AG09319 (cell line): ENCODE data around the gene GNG4.
A peak's percentile ranks its signal among the peaks of the same experiment; 100 is the strongest.
"Not testable (repeated sequence)": the region's sequence is repeated elsewhere in the genome, so short reads cannot be mapped to it uniquely, and the experiment has no call there.

Experiments
- DNase-seq: peaks from one replicate; pipeline ENCODE4 v3.0.0-alpha.2; 2010; ENCODE audit warnings: low read depth; ENCODE audit errors: extremely low read depth
- TF ChIP-seq, protein P1 (sequence below): IDR thresholded peaks from 2 replicates; pipeline ENCODE4 v1.5.1; 2011; ENCODE audit warnings: low read depth, mild to moderate bottlenecking, inconsistent platforms, low read length, moderate library complexity

GNG4 gene

DNA sequence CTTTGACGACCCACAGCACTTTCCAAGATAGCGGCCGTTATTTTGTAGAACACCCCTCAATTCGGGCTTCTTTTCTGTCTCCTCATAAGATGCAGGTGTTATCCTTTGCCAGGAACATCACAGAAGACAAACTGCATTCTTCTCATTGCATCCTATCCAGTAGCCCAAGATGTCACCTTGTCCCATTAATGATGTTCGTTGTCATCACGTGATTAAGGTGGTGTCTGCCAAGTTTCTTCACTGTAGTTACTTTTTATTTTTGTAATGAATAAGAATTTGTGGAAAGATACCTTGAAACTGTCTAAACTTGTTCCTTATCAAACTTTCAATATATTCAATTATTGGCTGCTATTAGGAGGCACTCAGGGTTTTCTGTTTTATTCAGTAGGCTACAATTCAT lies 39.4 kb downstream of the GNG4 start:
- TF ChIP-seq, protein P1, sequence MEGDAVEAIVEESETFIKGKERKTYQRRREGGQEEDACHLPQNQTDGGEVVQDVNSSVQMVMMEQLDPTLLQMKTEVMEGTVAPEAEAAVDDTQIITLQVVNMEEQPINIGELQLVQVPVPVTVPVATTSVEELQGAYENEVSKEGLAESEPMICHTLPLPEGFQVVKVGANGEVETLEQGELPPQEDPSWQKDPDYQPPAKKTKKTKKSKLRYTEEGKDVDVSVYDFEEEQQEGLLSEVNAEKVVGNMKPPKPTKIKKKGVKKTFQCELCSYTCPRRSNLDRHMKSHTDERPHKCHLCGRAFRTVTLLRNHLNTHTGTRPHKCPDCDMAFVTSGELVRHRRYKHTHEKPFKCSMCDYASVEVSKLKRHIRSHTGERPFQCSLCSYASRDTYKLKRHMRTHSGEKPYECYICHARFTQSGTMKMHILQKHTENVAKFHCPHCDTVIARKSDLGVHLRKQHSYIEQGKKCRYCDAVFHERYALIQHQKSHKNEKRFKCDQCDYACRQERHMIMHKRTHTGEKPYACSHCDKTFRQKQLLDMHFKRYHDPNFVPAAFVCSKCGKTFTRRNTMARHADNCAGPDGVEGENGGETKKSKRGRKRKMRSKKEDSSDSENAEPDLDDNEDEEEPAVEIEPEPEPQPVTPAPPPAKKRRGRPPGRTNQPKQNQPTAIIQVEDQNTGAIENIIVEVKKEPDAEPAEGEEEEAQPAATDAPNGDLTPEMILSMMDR, result no peak
- DNase-seq, result no peak

DNA sequence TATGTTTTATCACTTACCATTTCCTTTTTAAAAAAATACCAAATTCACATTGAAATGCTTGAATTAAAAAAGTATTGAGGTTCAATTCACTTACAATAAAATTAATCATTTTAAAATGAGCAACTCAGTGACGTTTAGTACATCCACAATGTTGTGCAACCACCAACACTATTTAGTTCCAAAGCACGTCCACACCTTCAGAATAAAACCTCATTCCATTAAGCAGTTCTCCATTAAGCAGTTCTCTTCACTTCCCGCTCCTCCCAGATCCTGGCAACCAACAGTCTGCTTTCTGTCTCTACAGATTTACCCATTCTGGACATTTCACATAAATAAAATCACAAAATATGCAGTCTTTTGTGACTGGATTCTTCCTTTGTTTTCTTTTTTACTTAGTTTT lies 41.3 kb downstream of the GNG4 start:
- DNase-seq, result no peak
- TF ChIP-seq, protein P1, result no peak

DNA sequence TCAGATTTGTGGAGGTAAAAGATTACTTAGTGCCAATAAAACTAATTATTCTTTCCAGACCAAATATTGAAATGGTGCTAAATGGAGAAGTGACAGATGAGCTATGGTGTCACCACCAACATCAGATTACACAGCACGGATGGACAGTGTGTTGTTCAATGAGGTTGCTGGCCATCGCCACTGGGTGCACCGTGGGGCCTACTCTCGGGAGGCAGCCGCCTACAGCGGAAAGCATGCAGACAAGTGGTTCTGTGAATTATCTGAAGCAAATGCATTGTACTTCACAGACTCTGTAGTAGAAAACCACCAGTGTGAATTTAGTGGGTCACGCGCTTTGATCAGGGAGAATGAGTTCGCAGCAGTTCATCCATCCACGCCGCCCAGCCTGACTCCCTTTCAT lies 42.3 kb downstream of the GNG4 start:
- DNase-seq, result no peak
- TF ChIP-seq, protein P1, result no peak

DNA sequence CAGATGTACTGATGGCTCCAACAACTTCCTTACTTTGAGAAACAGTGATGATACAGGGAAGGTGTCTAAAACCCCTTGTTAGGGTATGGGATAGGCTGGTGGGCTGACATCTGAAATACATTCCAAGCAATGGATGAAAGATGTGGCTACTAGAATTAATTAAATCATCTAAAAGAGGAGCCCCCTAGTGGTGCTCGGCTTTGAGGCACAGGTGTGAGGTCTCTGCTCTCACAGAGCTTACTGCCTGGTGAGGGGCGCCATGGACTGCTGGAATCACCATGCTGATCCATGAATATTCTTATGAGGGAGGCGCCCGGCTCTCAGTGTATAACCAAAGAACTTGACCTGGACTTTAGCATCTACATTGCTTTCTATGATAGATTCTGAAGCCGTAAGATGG lies 48.5 kb downstream of the GNG4 start:
- TF ChIP-seq, protein P1, result no peak; the same call in none of the 2 replicates
- no peak for DNase-seq

DNA sequence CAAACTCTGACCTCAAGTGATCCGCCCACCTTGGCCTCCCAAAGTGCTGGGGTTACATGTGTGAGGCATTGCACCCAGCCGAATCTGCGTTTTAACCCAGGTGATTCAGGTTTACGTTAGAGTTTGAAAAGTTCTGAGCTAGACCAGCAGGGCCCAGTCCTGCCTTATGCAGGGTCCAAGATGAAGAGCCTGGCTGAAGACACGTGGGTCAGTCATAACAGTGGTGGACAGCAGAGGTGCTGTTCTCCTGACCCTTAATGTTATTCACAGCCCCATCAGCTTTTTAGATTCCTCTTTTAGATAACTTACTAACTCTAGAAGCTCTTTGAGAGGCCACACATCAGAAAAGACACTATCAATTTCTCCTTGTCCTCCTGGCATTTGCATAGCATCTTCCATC lies 50.0 kb downstream of the GNG4 start:
- TF ChIP-seq, protein P1, result no peak
- DNase-seq, result no peak

DNA sequence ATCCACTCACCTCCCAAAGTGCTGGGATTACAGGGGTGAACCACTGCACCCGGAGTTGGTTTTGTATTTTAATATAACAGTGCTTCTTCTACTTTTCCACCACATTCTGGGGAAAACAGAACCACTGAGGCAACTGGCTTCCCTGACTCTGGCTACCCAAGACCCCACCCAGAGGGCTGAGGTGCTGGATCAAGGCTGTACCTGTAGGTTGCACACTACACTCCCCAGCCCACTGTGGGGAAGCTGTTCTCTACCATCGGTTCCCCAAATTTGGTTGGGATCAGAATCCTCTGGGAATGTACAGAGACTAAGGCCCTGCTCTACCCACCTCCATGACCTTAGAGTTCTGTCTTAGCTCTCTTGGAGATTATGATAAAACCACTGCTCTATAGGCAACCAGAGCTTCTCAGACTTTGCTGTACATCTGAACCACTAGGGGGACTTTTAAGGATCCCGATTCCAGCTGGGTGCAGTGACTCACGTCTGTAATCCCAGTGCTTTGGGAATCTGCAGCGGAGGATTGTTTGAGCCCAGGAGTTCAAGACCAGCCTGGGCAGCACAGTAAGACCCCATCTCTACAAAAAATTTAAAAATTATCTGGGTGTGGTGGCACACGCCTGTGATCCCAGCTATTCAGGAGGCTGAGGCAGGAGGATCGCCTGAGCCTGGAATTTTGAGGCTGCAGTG lies 51.6 kb downstream of the GNG4 start:
- TF ChIP-seq, protein P1, result peak; percentile 39
- DNase-seq, result no peak

DNA sequence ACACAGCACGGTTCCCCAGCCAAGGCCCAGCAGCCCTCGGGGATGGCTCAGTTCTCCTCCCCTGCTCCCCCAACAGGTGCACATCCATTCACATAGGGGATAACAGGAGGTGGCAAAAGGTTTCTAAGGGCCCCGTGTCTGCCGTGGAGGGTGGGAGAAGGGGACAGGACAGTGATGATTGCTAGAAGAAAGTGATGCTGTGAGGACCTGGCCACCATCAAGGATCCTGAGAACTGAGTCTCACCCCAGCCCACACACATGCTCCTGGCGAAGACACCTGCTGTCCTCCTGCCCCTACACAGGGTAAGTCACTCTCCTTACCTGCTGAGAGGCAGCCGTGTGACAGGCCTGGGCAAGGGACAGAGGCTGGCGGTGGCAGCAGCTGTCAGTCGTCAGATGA lies 54.5 kb downstream of the GNG4 start:
- TF ChIP-seq, protein P1, result no peak
- no peak for DNase-seq

DNA sequence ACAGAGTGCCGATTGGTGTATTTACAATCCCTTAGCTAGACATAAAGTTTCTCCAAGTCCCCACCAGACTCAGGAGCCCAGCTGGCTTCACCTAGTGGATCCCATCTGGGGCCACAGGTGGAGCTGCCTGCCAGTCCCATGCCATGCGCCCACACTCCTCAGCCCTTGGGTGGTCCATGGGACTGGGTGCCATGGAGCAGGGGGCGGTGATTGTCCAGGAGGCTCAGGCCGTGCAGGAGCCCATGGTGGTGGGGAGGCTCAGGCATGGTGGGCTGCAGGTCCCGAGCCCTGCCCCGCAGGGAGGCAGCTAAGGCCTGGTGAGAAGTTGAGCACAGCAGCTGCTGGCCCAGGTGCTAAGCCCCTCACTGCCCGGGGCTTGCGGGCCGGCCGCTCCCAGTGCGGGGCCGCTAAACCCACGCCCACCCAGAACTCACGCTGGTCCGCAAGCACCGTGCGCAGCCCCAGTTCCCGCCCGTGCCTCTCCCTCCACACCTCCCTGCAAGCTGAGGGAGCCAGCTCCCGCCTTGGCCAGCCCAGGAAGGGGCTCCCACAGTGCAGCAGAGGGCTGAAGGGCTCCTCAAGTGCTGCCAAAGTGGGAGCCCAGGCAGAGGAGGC lies 55.2 kb downstream of the GNG4 start:
- DNase-seq, result not testable (repeated sequence)
